MM.1S (cell line): ENCODE results near the gene ADAMTSL1.

Experiments used
- DNase-seq: peaks from one replicate; pipeline ENCODE4 v3.0.0-alpha.2; 2015
- H2AFZ ChIP-seq: fragments of 300-600 bp; sonication (generic); 2 replicates; pipeline ENCODE4 v1.6.0; 2016; ENCODE audit warnings: antibody characterized with exemption, low read length
- H3F3A ChIP-seq: fragments of 300-600 bp; sonication (generic); 2 replicates; pipeline ENCODE4 v1.6.1; 2016; ENCODE audit warnings: mild to moderate bottlenecking, antibody characterized with exemption, low read length, moderate library complexity, mixed read lengths; ENCODE audit not compliant: insufficient read depth
- H3K27ac ChIP-seq: fragments of 300-600 bp; sonication (generic); 2 replicates; pipeline ENCODE4 v1.5.1; 2016; ENCODE audit warnings: mild to moderate bottlenecking, low read length
- H3K27me3 ChIP-seq: fragments of 300-600 bp; sonication (generic); replicated peaks from 2 replicates; pipeline ENCODE4 v1.6.0; 2016; ENCODE audit warnings: low read length; ENCODE audit not compliant: insufficient read depth
- H3K36me3 ChIP-seq: fragments of 300-600 bp; sonication (generic); replicated peaks from 2 replicates; pipeline ENCODE4 v1.6.1; 2016; ENCODE audit warnings: mild to moderate bottlenecking, low read length, mixed read lengths; ENCODE audit not compliant: insufficient read depth
- H3K4me1 ChIP-seq: fragments of 300-600 bp; sonication (generic); 2 replicates; pipeline ENCODE4 v1.6.1; 2016; ENCODE audit warnings: low read length, mixed read lengths
- H3K4me2 ChIP-seq: fragments of 300-600 bp; sonication (generic); 2 replicates; pipeline ENCODE4 v1.6.0; 2016; ENCODE audit warnings: low read depth, low read length
- H3K4me3 ChIP-seq: fragments of 300-600 bp; sonication (generic); 2 replicates; pipeline ENCODE4 v1.5.1; 2016; ENCODE audit warnings: low read length, mixed read lengths
- H3K79me2 ChIP-seq: fragments of 300-600 bp; sonication (generic); 2 replicates; pipeline ENCODE4 v1.6.1; 2016; ENCODE audit warnings: mixed run types, low read length, mixed read lengths
- H3K9ac ChIP-seq: fragments of 300-600 bp; sonication (generic); 2 replicates; pipeline ENCODE4 v1.6.1; 2016; ENCODE audit warnings: low read length, mixed read lengths
- H3K9me2 ChIP-seq: fragments of 300-600 bp; sonication (generic); replicated peaks from 2 replicates; pipeline ENCODE4 v1.6.1; 2016; ENCODE audit warnings: mild to moderate bottlenecking, low read length, mixed read lengths; ENCODE audit not compliant: insufficient read depth
- H3K9me3 ChIP-seq: fragments of 300-600 bp; sonication (generic); replicated peaks from 2 replicates; pipeline ENCODE4 v1.6.1; 2016; ENCODE audit warnings: mild to moderate bottlenecking, low read length, mixed read lengths; ENCODE audit not compliant: insufficient read depth
- H4K20me1 ChIP-seq: fragments of 300-600 bp; sonication (generic); 2 replicates; pipeline ENCODE4 v1.6.1; 2016; ENCODE audit warnings: mild to moderate bottlenecking, low read length, moderate library complexity, mixed read lengths; ENCODE audit not compliant: insufficient read depth
- EZH2 ChIP-seq: fragments of 300-600 bp; sonication (generic); optimal IDR thresholded peaks from 2 replicates; pipeline ENCODE3; 2017; ENCODE audit warnings: low read depth, mild to moderate bottlenecking, antibody characterized with exemption, low read length, mixed read lengths
- EZH2phosphoT487 ChIP-seq: fragments of 300-600 bp; sonication (generic); IDR thresholded peaks from 2 replicates; pipeline ENCODE4 v1.6.1; 2018; ENCODE audit warnings: antibody characterized with exemption, low read length
- TF ChIP-seq, protein P1 (sequence below): fragments of 300-600 bp; sonication (generic); IDR thresholded peaks from 2 replicates; pipeline ENCODE4 v1.5.1; 2016; ENCODE audit warnings: antibody characterized with exemption, low read length, mixed read lengths

The ADAMTSL1 gene

DNA sequence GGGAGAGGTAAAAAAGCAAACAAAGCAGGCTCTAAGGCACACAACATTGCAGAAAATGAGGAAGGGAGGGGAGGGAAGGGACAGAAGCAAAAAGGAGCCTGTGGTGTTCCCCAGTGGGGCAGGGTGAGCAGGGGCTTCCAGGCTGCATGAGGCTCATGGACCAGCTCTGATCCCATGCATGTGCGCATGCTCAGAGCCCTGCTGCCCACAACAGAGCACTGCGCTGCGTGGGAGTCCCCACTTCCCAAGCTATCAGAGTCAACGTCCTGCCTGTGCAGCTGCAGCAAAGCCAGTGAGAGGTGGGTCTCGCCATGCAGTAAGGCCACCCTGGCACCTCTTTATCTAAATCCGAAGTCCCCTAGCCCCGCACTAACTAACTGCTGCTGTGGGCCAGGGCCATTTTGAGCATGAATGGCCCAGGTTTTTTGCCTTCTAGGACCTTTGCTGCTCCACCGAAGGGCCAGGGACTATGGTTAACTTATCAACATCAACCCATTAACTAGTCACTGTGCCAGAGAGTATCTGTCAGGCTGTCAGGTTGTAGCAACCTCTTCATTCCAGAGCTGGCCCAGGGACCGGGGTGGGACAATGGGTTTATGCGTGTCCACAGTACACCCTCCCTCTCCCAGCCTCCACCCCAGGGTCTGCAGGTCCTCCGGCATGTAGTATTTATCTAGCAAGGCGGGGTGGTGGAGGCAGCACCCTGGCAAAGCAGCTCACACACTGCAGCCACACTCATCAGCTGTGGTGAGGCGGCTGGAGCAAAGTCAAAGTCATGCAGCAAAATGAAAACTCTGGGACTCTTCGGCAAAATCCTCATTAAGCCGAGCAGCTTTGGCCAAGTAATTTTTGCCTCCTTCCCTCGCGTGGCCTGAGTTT is 435.4 kb downstream of the ADAMTSL1 start:
- no peak overlapping the region for H2AFZ ChIP-seq
- no peaks in the 10 kb centered on the region for H3K9me2 ChIP-seq
- no peaks in the 10 kb centered on the region for H3K36me3 ChIP-seq
- H3K4me1 ChIP-seq, result no peaks in the 10 kb centered on the region
- no peak overlapping the region for H3K27ac ChIP-seq
- TF ChIP-seq, protein P1, sequence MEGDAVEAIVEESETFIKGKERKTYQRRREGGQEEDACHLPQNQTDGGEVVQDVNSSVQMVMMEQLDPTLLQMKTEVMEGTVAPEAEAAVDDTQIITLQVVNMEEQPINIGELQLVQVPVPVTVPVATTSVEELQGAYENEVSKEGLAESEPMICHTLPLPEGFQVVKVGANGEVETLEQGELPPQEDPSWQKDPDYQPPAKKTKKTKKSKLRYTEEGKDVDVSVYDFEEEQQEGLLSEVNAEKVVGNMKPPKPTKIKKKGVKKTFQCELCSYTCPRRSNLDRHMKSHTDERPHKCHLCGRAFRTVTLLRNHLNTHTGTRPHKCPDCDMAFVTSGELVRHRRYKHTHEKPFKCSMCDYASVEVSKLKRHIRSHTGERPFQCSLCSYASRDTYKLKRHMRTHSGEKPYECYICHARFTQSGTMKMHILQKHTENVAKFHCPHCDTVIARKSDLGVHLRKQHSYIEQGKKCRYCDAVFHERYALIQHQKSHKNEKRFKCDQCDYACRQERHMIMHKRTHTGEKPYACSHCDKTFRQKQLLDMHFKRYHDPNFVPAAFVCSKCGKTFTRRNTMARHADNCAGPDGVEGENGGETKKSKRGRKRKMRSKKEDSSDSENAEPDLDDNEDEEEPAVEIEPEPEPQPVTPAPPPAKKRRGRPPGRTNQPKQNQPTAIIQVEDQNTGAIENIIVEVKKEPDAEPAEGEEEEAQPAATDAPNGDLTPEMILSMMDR, result no peak
- H4K20me1 ChIP-seq, result no peaks in the 10 kb centered on the region
- no peak for DNase-seq
- no peak overlapping the region for H3K4me3 ChIP-seq
- H3K79me2 ChIP-seq, result no peaks in the 10 kb centered on the region
- H3K9me3 ChIP-seq, result no peaks in the 10 kb centered on the region
- no peak overlapping the region for H3K4me2 ChIP-seq
- H3K9ac ChIP-seq, result no peak overlapping the region
- H3F3A ChIP-seq, result no peaks in the 10 kb centered on the region
- no peaks in the 10 kb centered on the region for H3K27me3 ChIP-seq

DNA sequence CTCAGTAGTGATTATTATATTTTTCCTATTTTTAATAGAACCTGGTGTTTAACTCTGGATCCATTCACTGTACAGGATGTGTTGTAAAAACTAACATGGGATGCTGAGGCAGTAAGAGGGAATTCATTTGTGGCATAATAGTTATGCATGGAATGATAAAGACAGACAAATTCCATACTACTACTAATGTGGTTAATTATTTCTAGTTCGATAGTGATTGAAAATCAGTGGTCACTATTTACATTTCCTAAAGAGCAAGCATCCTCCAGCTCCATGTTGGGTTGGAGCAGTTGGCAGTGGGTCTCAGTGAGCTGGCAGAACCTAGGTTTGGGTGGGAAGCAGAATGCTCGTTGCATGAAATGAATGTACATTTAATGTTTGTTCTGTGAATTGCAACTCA is 436.5 kb downstream of the ADAMTSL1 start:
- no peaks in the 10 kb centered on the region for H3K9me3 ChIP-seq
- no peak overlapping the region for H3K9ac ChIP-seq
- H3K9me2 ChIP-seq, result no peaks in the 10 kb centered on the region

DNA sequence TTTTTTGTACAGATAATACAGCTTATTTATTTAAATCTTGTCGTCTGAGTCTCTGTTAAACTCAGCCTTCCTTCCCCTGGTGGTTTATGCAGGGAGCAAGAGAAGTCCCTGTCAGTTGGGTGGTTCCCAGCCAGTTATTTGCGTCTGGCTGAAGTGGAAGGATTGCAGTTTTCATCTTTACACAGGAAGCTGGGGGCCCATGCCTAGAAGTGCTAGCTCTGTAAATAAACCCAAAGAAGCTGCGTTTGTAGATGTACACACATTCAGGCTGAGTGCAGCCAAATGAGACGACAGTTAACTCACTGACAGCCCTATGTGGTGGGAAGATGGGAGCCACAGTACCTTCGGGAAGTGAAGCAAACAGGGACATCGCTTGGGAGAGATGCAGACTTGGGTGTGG is 437.0 kb downstream of the ADAMTSL1 start:
- Histone ChIP-seq H3K4me3 (no peak overlapping the region), H3K79me2 (no peaks in the 10 kb centered on the region), H3K36me3 (no peaks in the 10 kb centered on the region), H2AFZ (no peak overlapping the region), H4K20me1 (no peaks in the 10 kb centered on the region), H3K9ac (no peak overlapping the region), H3K27me3 (no peaks in the 10 kb centered on the region), H3F3A (no peaks in the 10 kb centered on the region), H3K9me3 (no peaks in the 10 kb centered on the region), H3K4me2 (no peak overlapping the region), H3K9me2 (no peaks in the 10 kb centered on the region), H3K4me1 (no peaks in the 10 kb centered on the region), H3K27ac (no peak overlapping the region)
- DNase-seq, result no peak
- TF ChIP-seq EZH2 (no peak), EZH2phosphoT487 (no peak)
- TF ChIP-seq, protein P1, result no peak

More for the DNA sequence above, 436.5 kb downstream of the ADAMTSL1 start:
- Histone ChIP-seq H3K4me2 (no peak overlapping the region), H3K27ac (no peak overlapping the region), H3K36me3 (no peaks in the 10 kb centered on the region), H3F3A (no peaks in the 10 kb centered on the region), H4K20me1 (no peaks in the 10 kb centered on the region), H3K79me2 (no peaks in the 10 kb centered on the region), H3K4me1 (no peaks in the 10 kb centered on the region), H3K4me3 (no peak overlapping the region), H3K27me3 (no peaks in the 10 kb centered on the region), H2AFZ (no peak overlapping the region)
- DNase-seq, result no peak
- TF ChIP-seq EZH2phosphoT487, result no peak
- TF ChIP-seq, protein P1, result no peak
- no peak for TF ChIP-seq EZH2
